GM23338 (cell line): ENCODE measurements around the gene LOXL4.

Source experiments
- CREB1 ChIP-seq: fragments of 250-450 bp; sonication (Bioruptor Pico); IDR thresholded peaks from 2 replicates; pipeline ENCODE4 v1.5.0; 2020; ENCODE audit warnings: low read depth, mild to moderate bottlenecking, moderate library complexity
- EZH2 ChIP-seq: fragments of 200-600 bp; sonication (generic); IDR thresholded peaks from one replicate; pipeline ENCODE4 v1.8.0; 2017; ENCODE audit warnings: antibody characterized with exemption, mild to moderate bottlenecking, low read depth; ENCODE audit not compliant: unreplicated experiment
- EZH2phosphoT487 ChIP-seq: fragments of 200-600 bp; sonication (generic); IDR thresholded peaks from one replicate; pipeline ENCODE4 v1.8.1; 2018; ENCODE audit warnings: antibody characterized with exemption; ENCODE audit not compliant: unreplicated experiment
- JUNB ChIP-seq: IDR thresholded peaks from one replicate; pipeline ENCODE4 v1.6.1; 2016; ENCODE audit warnings: antibody characterized with exemption; ENCODE audit not compliant: unreplicated experiment
- NANOG ChIP-seq: IDR thresholded peaks from 2 replicates; pipeline ENCODE4 v1.6.1; 2016; ENCODE audit warnings: antibody characterized with exemption, borderline replicate concordance
- POLR2AphosphoS5 ChIP-seq: IDR thresholded peaks from 2 replicates; pipeline ENCODE4 v1.6.1; 2016; ENCODE audit warnings: antibody characterized with exemption, low read depth
- STAT1 ChIP-seq: IDR thresholded peaks from one replicate; pipeline ENCODE4 v1.6.1; 2016; ENCODE audit warnings: antibody characterized with exemption; ENCODE audit not compliant: unreplicated experiment
- ZNF114 ChIP-seq: fragments of 250-450 bp; sonication (Bioruptor Pico); IDR thresholded peaks from 2 replicates; pipeline ENCODE4 v1.5.0; 2020; ENCODE audit warnings: mild to moderate bottlenecking, moderate library complexity
- ZNF331 ChIP-seq: fragments of 250-450 bp; sonication (Bioruptor Pico); IDR thresholded peaks from 2 replicates; pipeline ENCODE4 v1.5.0; 2020; ENCODE audit warnings: low read depth, mild to moderate bottlenecking, moderate library complexity
- TF ChIP-seq, protein P1 (sequence below), 2 experiments: fragments of 200-600 bp in 1 of 2; sonication (generic) in 1 of 2; conservative IDR thresholded peaks; 2 replicates each; pipeline versions ENCODE4 v1.5.1 to v1.6.1; 2016 to 2017; ENCODE audit warnings: antibody characterized with exemption in 2 of 2, low read depth in 2 of 2, mild to moderate bottlenecking in 2 of 2, moderate library complexity in 1 of 2
- TF ChIP-seq, protein P2 (sequence below): IDR thresholded peaks from one replicate; pipeline ENCODE4 v1.6.1; 2018; ENCODE audit warnings: antibody characterized with exemption; ENCODE audit not compliant: unreplicated experiment
- TF ChIP-seq, protein P3 (sequence below): IDR thresholded peaks from 2 replicates; pipeline ENCODE4 v1.6.1; 2016; ENCODE audit warnings: antibody characterized with exemption
- TF ChIP-seq, protein P4 (sequence below): fragments of 250-450 bp; sonication (Bioruptor Pico); IDR thresholded peaks from 2 replicates; pipeline ENCODE4 v1.5.0; 2020; ENCODE audit warnings: mild to moderate bottlenecking, moderate library complexity

DNA sequence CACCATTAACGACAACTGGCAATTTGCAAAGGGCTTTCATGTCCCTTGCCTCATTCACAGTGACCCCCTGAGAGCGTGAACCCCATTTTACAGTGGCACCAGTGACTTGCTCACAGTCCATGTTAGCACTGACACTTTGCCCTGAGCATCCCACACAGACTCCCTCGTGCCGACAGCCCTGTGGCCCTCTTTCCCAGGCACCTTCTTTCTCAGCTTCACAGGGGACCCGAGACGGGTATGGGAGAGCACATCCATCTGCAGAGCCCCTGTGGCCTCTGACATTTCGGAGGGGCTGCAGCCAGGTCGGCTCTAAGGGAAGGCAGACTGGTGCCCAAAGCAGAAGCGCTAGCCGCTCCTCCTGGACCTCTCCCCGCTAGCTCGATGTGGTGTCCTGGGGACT, 10.8 kb downstream of the LOXL4 start:
- TF ChIP-seq, protein P1, sequence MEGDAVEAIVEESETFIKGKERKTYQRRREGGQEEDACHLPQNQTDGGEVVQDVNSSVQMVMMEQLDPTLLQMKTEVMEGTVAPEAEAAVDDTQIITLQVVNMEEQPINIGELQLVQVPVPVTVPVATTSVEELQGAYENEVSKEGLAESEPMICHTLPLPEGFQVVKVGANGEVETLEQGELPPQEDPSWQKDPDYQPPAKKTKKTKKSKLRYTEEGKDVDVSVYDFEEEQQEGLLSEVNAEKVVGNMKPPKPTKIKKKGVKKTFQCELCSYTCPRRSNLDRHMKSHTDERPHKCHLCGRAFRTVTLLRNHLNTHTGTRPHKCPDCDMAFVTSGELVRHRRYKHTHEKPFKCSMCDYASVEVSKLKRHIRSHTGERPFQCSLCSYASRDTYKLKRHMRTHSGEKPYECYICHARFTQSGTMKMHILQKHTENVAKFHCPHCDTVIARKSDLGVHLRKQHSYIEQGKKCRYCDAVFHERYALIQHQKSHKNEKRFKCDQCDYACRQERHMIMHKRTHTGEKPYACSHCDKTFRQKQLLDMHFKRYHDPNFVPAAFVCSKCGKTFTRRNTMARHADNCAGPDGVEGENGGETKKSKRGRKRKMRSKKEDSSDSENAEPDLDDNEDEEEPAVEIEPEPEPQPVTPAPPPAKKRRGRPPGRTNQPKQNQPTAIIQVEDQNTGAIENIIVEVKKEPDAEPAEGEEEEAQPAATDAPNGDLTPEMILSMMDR (conservative IDR thresholded peaks at IDR 0.05; ENCODE audit: low read depth in 2 of 2): no peak
- TF ChIP-seq POLR2AphosphoS5: no peak
- TF ChIP-seq, protein P2, sequence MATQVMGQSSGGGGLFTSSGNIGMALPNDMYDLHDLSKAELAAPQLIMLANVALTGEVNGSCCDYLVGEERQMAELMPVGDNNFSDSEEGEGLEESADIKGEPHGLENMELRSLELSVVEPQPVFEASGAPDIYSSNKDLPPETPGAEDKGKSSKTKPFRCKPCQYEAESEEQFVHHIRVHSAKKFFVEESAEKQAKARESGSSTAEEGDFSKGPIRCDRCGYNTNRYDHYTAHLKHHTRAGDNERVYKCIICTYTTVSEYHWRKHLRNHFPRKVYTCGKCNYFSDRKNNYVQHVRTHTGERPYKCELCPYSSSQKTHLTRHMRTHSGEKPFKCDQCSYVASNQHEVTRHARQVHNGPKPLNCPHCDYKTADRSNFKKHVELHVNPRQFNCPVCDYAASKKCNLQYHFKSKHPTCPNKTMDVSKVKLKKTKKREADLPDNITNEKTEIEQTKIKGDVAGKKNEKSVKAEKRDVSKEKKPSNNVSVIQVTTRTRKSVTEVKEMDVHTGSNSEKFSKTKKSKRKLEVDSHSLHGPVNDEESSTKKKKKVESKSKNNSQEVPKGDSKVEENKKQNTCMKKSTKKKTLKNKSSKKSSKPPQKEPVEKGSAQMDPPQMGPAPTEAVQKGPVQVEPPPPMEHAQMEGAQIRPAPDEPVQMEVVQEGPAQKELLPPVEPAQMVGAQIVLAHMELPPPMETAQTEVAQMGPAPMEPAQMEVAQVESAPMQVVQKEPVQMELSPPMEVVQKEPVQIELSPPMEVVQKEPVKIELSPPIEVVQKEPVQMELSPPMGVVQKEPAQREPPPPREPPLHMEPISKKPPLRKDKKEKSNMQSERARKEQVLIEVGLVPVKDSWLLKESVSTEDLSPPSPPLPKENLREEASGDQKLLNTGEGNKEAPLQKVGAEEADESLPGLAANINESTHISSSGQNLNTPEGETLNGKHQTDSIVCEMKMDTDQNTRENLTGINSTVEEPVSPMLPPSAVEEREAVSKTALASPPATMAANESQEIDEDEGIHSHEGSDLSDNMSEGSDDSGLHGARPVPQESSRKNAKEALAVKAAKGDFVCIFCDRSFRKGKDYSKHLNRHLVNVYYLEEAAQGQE: no peak
- TF ChIP-seq EZH2: no peak
- TF ChIP-seq, protein P3, sequence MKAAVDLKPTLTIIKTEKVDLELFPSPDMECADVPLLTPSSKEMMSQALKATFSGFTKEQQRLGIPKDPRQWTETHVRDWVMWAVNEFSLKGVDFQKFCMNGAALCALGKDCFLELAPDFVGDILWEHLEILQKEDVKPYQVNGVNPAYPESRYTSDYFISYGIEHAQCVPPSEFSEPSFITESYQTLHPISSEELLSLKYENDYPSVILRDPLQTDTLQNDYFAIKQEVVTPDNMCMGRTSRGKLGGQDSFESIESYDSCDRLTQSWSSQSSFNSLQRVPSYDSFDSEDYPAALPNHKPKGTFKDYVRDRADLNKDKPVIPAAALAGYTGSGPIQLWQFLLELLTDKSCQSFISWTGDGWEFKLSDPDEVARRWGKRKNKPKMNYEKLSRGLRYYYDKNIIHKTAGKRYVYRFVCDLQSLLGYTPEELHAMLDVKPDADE: no peak
- no peak for TF ChIP-seq EZH2phosphoT487
- TF ChIP-seq ZNF114 (CRISPR knock-in tag): no peak
- TF ChIP-seq CREB1 (CRISPR knock-in tag): no peak
- TF ChIP-seq JUNB: no peak
- TF ChIP-seq ZNF331 (CRISPR knock-in tag): no peak
- no peak for TF ChIP-seq STAT1
- TF ChIP-seq, protein P4, sequence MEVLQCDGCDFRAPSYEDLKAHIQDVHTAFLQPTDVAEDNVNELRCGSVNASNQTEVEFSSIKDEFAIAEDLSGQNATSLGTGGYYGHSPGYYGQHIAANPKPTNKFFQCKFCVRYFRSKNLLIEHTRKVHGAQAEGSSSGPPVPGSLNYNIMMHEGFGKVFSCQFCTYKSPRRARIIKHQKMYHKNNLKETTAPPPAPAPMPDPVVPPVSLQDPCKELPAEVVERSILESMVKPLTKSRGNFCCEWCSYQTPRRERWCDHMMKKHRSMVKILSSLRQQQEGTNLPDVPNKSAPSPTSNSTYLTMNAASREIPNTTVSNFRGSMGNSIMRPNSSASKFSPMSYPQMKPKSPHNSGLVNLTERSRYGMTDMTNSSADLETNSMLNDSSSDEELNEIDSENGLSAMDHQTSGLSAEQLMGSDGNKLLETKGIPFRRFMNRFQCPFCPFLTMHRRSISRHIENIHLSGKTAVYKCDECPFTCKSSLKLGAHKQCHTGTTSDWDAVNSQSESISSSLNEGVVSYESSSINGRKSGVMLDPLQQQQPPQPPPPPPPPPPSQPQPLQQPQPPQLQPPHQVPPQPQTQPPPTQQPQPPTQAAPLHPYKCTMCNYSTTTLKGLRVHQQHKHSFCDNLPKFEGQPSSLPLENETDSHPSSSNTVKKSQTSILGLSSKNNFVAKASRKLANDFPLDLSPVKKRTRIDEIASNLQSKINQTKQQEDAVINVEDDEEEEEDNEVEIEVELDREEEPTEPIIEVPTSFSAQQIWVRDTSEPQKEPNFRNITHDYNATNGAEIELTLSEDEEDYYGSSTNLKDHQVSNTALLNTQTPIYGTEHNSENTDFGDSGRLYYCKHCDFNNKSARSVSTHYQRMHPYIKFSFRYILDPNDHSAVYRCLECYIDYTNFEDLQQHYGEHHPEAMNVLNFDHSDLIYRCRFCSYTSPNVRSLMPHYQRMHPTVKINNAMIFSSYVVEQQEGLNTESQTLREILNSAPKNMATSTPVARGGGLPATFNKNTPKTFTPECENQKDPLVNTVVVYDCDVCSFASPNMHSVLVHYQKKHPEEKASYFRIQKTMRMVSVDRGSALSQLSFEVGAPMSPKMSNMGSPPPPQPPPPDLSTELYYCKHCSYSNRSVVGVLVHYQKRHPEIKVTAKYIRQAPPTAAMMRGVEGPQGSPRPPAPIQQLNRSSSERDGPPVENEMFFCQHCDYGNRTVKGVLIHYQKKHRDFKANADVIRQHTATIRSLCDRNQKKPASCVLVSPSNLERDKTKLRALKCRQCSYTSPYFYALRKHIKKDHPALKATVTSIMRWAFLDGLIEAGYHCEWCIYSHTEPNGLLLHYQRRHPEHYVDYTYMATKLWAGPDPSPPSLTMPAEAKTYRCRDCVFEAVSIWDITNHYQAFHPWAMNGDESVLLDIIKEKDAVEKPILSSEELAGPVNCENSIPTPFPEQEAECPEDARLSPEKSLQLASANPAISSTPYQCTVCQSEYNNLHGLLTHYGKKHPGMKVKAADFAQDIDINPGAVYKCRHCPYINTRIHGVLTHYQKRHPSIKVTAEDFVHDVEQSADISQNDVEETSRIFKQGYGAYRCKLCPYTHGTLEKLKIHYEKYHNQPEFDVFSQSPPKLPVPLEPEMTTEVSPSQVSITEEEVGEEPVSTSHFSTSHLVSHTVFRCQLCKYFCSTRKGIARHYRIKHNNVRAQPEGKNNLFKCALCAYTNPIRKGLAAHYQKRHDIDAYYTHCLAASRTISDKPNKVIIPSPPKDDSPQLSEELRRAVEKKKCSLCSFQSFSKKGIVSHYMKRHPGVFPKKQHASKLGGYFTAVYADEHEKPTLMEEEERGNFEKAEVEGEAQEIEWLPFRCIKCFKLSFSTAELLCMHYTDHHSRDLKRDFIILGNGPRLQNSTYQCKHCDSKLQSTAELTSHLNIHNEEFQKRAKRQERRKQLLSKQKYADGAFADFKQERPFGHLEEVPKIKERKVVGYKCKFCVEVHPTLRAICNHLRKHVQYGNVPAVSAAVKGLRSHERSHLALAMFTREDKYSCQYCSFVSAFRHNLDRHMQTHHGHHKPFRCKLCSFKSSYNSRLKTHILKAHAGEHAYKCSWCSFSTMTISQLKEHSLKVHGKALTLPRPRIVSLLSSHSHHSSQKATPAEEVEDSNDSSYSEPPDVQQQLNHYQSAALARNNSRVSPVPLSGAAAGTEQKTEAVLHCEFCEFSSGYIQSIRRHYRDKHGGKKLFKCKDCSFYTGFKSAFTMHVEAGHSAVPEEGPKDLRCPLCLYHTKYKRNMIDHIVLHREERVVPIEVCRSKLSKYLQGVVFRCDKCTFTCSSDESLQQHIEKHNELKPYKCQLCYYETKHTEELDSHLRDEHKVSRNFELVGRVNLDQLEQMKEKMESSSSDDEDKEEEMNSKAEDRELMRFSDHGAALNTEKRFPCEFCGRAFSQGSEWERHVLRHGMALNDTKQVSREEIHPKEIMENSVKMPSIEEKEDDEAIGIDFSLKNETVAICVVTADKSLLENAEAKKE (CRISPR knock-in tag): no peak
- TF ChIP-seq NANOG: no peak
